ENCODE measurements around the gene SCN1A.

DNA sequence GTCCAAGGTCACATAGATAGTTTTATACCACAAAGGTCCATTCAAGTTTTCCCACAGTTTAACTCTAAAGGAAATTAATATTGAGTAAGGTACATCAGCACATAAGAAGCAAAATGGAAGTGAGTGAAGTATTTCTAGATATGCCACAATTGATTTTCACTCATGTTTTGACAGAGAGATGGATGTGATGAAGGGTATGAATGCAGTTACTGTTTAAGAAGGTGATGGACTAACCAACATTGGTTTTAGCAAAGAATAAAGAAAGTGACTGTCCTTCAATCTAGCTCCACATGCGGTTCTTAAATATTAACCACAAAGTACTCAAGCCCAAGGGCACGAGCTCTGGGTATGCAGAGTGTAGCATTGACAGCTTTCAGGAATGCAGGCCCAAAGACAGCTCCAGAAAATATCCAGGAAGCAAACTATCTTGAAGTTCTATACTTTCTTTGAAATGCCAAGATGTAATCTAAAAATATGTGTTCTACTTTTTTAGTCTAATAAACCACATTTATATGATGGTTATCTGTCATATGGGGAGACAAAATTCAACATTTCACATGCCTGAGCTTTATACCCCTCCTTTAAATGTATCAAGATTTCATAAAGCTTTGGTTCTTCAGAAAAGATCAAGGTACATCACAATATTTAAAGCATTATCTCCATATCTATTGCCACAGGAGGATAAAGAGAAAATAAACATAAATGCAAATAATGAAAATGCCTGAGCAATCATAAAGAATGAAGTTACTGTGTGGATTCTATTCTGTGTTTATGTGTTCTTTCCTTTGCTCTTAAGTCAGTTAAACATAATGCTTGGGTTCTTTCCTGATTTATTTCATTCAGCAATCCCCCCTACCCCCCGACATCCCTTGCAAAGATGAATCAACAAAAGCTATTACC is 6.7 kb upstream of the SCN1A start:
- no peak for TF ChIP-seq HCFC1 (IDR thresholded peaks at IDR 0.05; ENCODE audit: low read length)
- no peak for TF ChIP-seq ZBED1 (IDR thresholded peaks at IDR 0.05; ENCODE audit: borderline replicate concordance)
- no peak for TF ChIP-seq MYC (IDR thresholded peaks at IDR 0.05; ENCODE audit: insufficient read depth, insufficient read length, insufficient replicate concordance, low read length, severe bottlenecking)
- TF ChIP-seq, protein P1, sequence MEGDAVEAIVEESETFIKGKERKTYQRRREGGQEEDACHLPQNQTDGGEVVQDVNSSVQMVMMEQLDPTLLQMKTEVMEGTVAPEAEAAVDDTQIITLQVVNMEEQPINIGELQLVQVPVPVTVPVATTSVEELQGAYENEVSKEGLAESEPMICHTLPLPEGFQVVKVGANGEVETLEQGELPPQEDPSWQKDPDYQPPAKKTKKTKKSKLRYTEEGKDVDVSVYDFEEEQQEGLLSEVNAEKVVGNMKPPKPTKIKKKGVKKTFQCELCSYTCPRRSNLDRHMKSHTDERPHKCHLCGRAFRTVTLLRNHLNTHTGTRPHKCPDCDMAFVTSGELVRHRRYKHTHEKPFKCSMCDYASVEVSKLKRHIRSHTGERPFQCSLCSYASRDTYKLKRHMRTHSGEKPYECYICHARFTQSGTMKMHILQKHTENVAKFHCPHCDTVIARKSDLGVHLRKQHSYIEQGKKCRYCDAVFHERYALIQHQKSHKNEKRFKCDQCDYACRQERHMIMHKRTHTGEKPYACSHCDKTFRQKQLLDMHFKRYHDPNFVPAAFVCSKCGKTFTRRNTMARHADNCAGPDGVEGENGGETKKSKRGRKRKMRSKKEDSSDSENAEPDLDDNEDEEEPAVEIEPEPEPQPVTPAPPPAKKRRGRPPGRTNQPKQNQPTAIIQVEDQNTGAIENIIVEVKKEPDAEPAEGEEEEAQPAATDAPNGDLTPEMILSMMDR (IDR thresholded peaks at IDR 0.05 in 2 of 3, conservative IDR thresholded peaks at IDR 0.05 in 1 of 3; ENCODE audit: control insufficient read depth in 2 of 3, extremely low read depth in 1 of 3, insufficient read depth in 1 of 3, low read depth in 3 of 3, low read length in 3 of 3): no peak

All from GM12878 (cell line).